Activated CD4-positive, alpha-beta memory T cell treated with anti-CD3 and anti-CD28 coated beads for 36 hours (primary cell): ENCODE results near the gene PLEKHM3. TPM values are rescaled to one million over a fixed set of nuclear protein-coding genes. Genes with fewer than 3 reads are reported as not detected.
"Not testable (repeated sequence)": the region's sequence is repeated elsewhere in the genome, so short reads cannot be mapped to it uniquely, and the experiment has no call there.

Source experiments
- CTCF ChIA-PET: fragments of 350-600 bp; sonication (Branson Sonifier 250); formaldehyde crosslinking; loops from one replicate; lab custom pipeline; 2021; ENCODE audit warnings: antibody characterized with exemption, inconsistent platforms; lab: Charles Lee
- POLR2A ChIA-PET: fragments of 350-600 bp; sonication (Branson Sonifier 250); formaldehyde crosslinking; loops from one replicate; lab custom pipeline; 2021; ENCODE audit warnings: antibody characterized with exemption; lab: Charles Lee
- DNase-seq: peaks from one replicate; pipeline ENCODE4 v3.0.0-alpha.2; 2020
- H3K27ac Mint-ChIP-seq: one replicate; pipeline ENCODE4 v1.8.0; 2021; ENCODE audit warnings: mixed read lengths
- H3K27me3 Mint-ChIP-seq: one replicate; pipeline ENCODE4 v1.8.0; 2021; ENCODE audit warnings: mixed read lengths
- H3K36me3 Mint-ChIP-seq: one replicate; pipeline ENCODE4 v1.8.0; 2021; ENCODE audit warnings: mixed read lengths
- H3K4me1 Mint-ChIP-seq: one replicate; pipeline ENCODE4 v1.8.0; 2021; ENCODE audit warnings: low read depth, mixed read lengths
- H3K4me3 Mint-ChIP-seq: one replicate; pipeline ENCODE4 v1.8.0; 2021; ENCODE audit warnings: mild to moderate bottlenecking, mixed read lengths
- H3K9me3 Mint-ChIP-seq: one replicate; pipeline ENCODE4 v1.8.0; 2021; ENCODE audit warnings: mixed read lengths
- intact Hi-C: fragments of 100-400 bp; cut with micrococcal nuclease; formaldehyde crosslinking; loops from one replicate; pipeline ENCODE4 v1.15.1; 2023
- total RNA-seq, 2 experiments: library from RNA; stranded (reverse); gene quantifications; one replicate each; pipeline ENCODE4 v1.2.3, GENCODE V29; 2021

PLEKHM3 gene
- total RNA-seq, 2 experiments from 2014 or later, result 4.5 to 5.5 TPM

- intact Hi-C loops, result no loop called here
- ChIA-PET POLR2A (no interaction called here), CTCF (interaction anchor here (1.0 kb wide), 1 partner anchor 13 kb away, joined by 4 read pairs; no protein-coding TSS in a partner anchor)
- Mint-ChIP-seq H3K27ac (no peak overlapping the region), H3K4me1 (no peaks in the 10 kb centered on the region), H3K4me3 (no peak overlapping the region), H3K9me3 (peaks cover 14% of the 10 kb centered on the region), H3K27me3 (no peaks in the 10 kb centered on the region), H3K36me3 (peaks cover 18% of the 10 kb centered on the region)
- no peak for DNase-seq
Observed at GRCh38 chr2:207960090-207960489, 65.2 kb downstream of the PLEKHM3 start.

GRCh38 chr2:207956771-207957170 is 68.6 kb downstream of the PLEKHM3 start:
- POLR2A ChIA-PET, result no interaction called here
- Mint-ChIP-seq H3K27me3 (no peaks in the 10 kb centered on the region), H3K36me3 (peaks cover under 1% of the 10 kb centered on the region), H3K9me3 (no peaks in the 10 kb centered on the region), H3K4me1 (no peaks in the 10 kb centered on the region), H3K4me3 (no peak overlapping the region), H3K27ac (no peak overlapping the region)
- CTCF ChIA-PET, result interaction anchor here (0.6 to 1.1 kb wide), 3 partner anchors 56 to 211 kb away, joined by 3 to 4 read pairs (median 3); no protein-coding TSS in a partner anchor
- DNase-seq, result no peak
- intact Hi-C loops, result no loop called here

GRCh38 chr2:207955456-207955855 is 69.9 kb downstream of the PLEKHM3 start:
- Mint-ChIP-seq H3K36me3 (no peaks in the 10 kb centered on the region), H3K9me3 (no peaks in the 10 kb centered on the region), H3K27ac (no peak overlapping the region), H3K4me3 (no peak overlapping the region), H3K27me3 (no peaks in the 10 kb centered on the region), H3K4me1 (no peaks in the 10 kb centered on the region)
- no peak for DNase-seq
- intact Hi-C loops, result no loop called here
- POLR2A ChIA-PET, result no interaction called here
- CTCF ChIA-PET, result interaction anchor here (0.7 to 1.1 kb wide), 2 partner anchors 46 to 209 kb away, joined by 3 read pairs; no protein-coding TSS in a partner anchor

- DNase-seq, result no peak
- no peaks in the 10 kb centered on the region for H3K36me3 Mint-ChIP-seq
- intact Hi-C loops, result no loop called here
- H3K4me1 Mint-ChIP-seq, result no peaks in the 10 kb centered on the region
- ChIA-PET CTCF (interaction anchor here (0.7 to 1.4 kb wide), 3 partner anchors 11 to 156 kb away, joined by 3 to 4 read pairs (median 3); no protein-coding TSS in a partner anchor), POLR2A (no interaction called here)
- no peaks in the 10 kb centered on the region for H3K9me3 Mint-ChIP-seq
- no peaks in the 10 kb centered on the region for H3K27me3 Mint-ChIP-seq
- H3K27ac Mint-ChIP-seq, result no peak overlapping the region
- H3K4me3 Mint-ChIP-seq, result no peak overlapping the region
Observed at GRCh38 chr2:207953354-207953753, 72.0 kb downstream of the PLEKHM3 start.

GRCh38 chr2:207952564-207953345 is 72.6 kb downstream of the PLEKHM3 start:
- Mint-ChIP-seq H3K27ac (no peak overlapping the region), H3K4me3 (no peak overlapping the region), H3K27me3 (no peaks in the 10 kb centered on the region), H3K4me1 (no peaks in the 10 kb centered on the region), H3K9me3 (no peaks in the 10 kb centered on the region), H3K36me3 (no peaks in the 10 kb centered on the region)
- POLR2A ChIA-PET, result no interaction called here
- CTCF ChIA-PET, result interaction anchor here (0.7 to 1.4 kb wide), 3 partner anchors 12 to 18 kb away, joined by 3 to 4 read pairs (median 3); no protein-coding TSS in a partner anchor
- intact Hi-C loops, result no loop called here
- DNase-seq, result no peak

GRCh38 chr2:207951734-207952470 is 73.4 kb downstream of the PLEKHM3 start:
- CTCF ChIA-PET, result interaction anchor here (0.7 to 1.4 kb wide), 3 partner anchors 13 to 205 kb away, joined by 3 to 4 read pairs (median 3); no protein-coding TSS in a partner anchor
- H3K36me3 Mint-ChIP-seq, result no peaks in the 10 kb centered on the region
- no peak overlapping the region for H3K27ac Mint-ChIP-seq
- intact Hi-C loops, result no loop called here
- no peaks in the 10 kb centered on the region for H3K4me1 Mint-ChIP-seq
- POLR2A ChIA-PET, result no interaction called here
- DNase-seq, result no peak
- H3K9me3 Mint-ChIP-seq, result no peaks in the 10 kb centered on the region
- no peaks in the 10 kb centered on the region for H3K27me3 Mint-ChIP-seq
- no peak overlapping the region for H3K4me3 Mint-ChIP-seq

- no peak for DNase-seq
- Mint-ChIP-seq H3K27ac (no peak overlapping the region), H3K4me1 (no peaks in the 10 kb centered on the region), H3K36me3 (no peaks in the 10 kb centered on the region), H3K9me3 (no peaks in the 10 kb centered on the region), H3K27me3 (no peaks in the 10 kb centered on the region), H3K4me3 (no peak overlapping the region)
- intact Hi-C loops, result no loop called here
- ChIA-PET CTCF (interaction anchor here (1.1 kb wide), 1 partner anchor 204 kb away, joined by 3 read pairs; no protein-coding TSS in a partner anchor), POLR2A (no interaction called here)
Observed at GRCh38 chr2:207950761-207951114, 74.6 kb downstream of the PLEKHM3 start.

GRCh38 chr2:207950063-207950760 is 75.1 kb downstream of the PLEKHM3 start:
- DNase-seq, result no peak
- no peaks in the 10 kb centered on the region for H3K4me1 Mint-ChIP-seq
- H3K4me3 Mint-ChIP-seq, result no peak overlapping the region
- H3K9me3 Mint-ChIP-seq, result no peaks in the 10 kb centered on the region
- ChIA-PET POLR2A (no interaction called here), CTCF (no interaction called here)
- intact Hi-C loops, result no loop called here
- no peaks in the 10 kb centered on the region for H3K36me3 Mint-ChIP-seq
- H3K27ac Mint-ChIP-seq, result no peak overlapping the region
- no peaks in the 10 kb centered on the region for H3K27me3 Mint-ChIP-seq

GRCh38 chr2:207949245-207949644 is 76.1 kb downstream of the PLEKHM3 start:
- CTCF ChIA-PET, intact Hi-C loops: not testable (repeated sequence)

GRCh38 chr2:207944979-207945600 is 80.2 kb downstream of the PLEKHM3 start:
- no peaks in the 10 kb centered on the region for H3K4me1 Mint-ChIP-seq
- peaks cover 13% of the 10 kb centered on the region for H3K36me3 Mint-ChIP-seq
- H3K27ac Mint-ChIP-seq, result no peak overlapping the region
- CTCF ChIA-PET, result no interaction called here
- POLR2A ChIA-PET, result no interaction called here
- no peak overlapping the region for H3K4me3 Mint-ChIP-seq
- no peaks in the 10 kb centered on the region for H3K9me3 Mint-ChIP-seq
- no peaks in the 10 kb centered on the region for H3K27me3 Mint-ChIP-seq
- intact Hi-C loops, result no loop called here
- DNase-seq, result no peak

More at GRCh38 chr2:207949245-207949644, 76.1 kb downstream of the PLEKHM3 start:
- H3K9me3 Mint-ChIP-seq, H3K36me3 Mint-ChIP-seq, POLR2A ChIA-PET, DNase-seq, H3K27ac Mint-ChIP-seq, H3K4me3 Mint-ChIP-seq, H3K27me3 Mint-ChIP-seq, H3K4me1 Mint-ChIP-seq: not testable (repeated sequence)

GRCh38 chr2:207944334-207944733 is 81.0 kb downstream of the PLEKHM3 start:
- Mint-ChIP-seq H3K27ac (no peak overlapping the region), H3K9me3 (no peaks in the 10 kb centered on the region), H3K4me3 (no peak overlapping the region), H3K36me3 (peaks cover 13% of the 10 kb centered on the region), H3K27me3 (no peaks in the 10 kb centered on the region), H3K4me1 (no peaks in the 10 kb centered on the region)
- ChIA-PET CTCF (no interaction called here), POLR2A (interaction anchor here (0.6 kb wide), 1 partner anchor 123 kb away, joined by 4 read pairs; no protein-coding TSS in a partner anchor)
- DNase-seq, result no peak
- intact Hi-C loops, result no loop called here
